HCT116 (cell line): ENCODE data around the gene ZMYND12. TPM values are rescaled to one million over a fixed set of nuclear protein-coding genes. Genes with fewer than 3 reads are reported as not detected.
"Not testable (repeated sequence)": the region's sequence is repeated elsewhere in the genome, so short reads cannot be mapped to it uniquely, and the experiment has no call there.

ENCODE experiments used
- ATAC-seq: fragments of 200-7000 bp; cut with Tn5 transposase; 2 replicates; pipeline ENCODE4 v1.9.1; 2020; ENCODE audit warnings: mild to moderate bottlenecking, moderate library complexity
- BruUV-seq: library from RNA; stranded (reverse); fragments of 400-500 nt; replicated peaks from 2 replicates; lab custom pipeline; 2021; lab: Mats Ljungman, UMichigan
- CTCF ChIA-PET: fragments of 300-600 bp; sonication (Branson Sonifier 250); formaldehyde crosslinking; loops from one replicate; lab custom pipeline; 2021; ENCODE audit warnings: antibody characterized with exemption; lab: Charles Lee
- POLR2A ChIA-PET: fragments of 300-600, 350-600 bp; sonication (Branson Sonifier 250); formaldehyde crosslinking; loops from one replicate; lab custom pipeline; 2021; ENCODE audit warnings: antibody characterized with exemption; lab: Charles Lee
- RAD21 ChIA-PET, 2 experiments: fragments of 300-600 bp; sonication (Branson Sonifier 250); formaldehyde crosslinking; loops; one replicate each; lab custom pipeline; 2023; ENCODE audit warnings: low total read pairs in 2 of 2; ENCODE audit not compliant: uncharacterized antibody in 2 of 2, unreplicated experiment in 2 of 2, low non-redundant PET in 1 of 2; lab: Charles Lee
- DNase-seq: peaks from one replicate; pipeline ENCODE4 v3.0.0-alpha.2; 2010; ENCODE audit warnings: low read depth, low spot score
- H2AFZ ChIP-seq: fragments of 200-600 bp; shearing (Covaris generic), sonication (generic); 2 replicates; pipeline ENCODE4 v1.6.1; 2017; ENCODE audit warnings: low read depth, mixed run types, mixed read lengths, antibody characterized with exemption, low read length; ENCODE audit not compliant: poor library complexity, severe bottlenecking
- H3K27ac ChIP-seq: 2 replicates; pipeline ENCODE4 v1.5.1; 2012; ENCODE audit warnings: low read depth, low read length
- H3K27me3 ChIP-seq: fragments of 200-600 bp; sonication (generic); 2 replicates; pipeline ENCODE4 v1.6.1; 2016; ENCODE audit warnings: mixed run types, low read length, mixed read lengths; ENCODE audit not compliant: insufficient read depth
- H3K36me3 ChIP-seq, 2 experiments: fragments of 200-500 bp in 1 of 2; fragments of 200-600 bp in 1 of 2; sonication (Bioruptor generic) in 1 of 2; sonication (generic) in 1 of 2; 2 replicates each; pipeline versions ENCODE4 v1.5.1 to v1.6.1; 2014 to 2016; ENCODE audit warnings: low read length in 2 of 2, inconsistent platforms in 1 of 2, mixed read lengths in 1 of 2, mixed run types in 1 of 2; ENCODE audit not compliant: insufficient read depth in 2 of 2, control insufficient read depth in 1 of 2
- H3K4me1 ChIP-seq, 2 experiments: fragments of 200-600 bp in 1 of 2; sonication (generic) in 1 of 2; 2 replicates each; pipeline versions ENCODE4 v1.5.1 to v1.6.1; 2012 to 2017; ENCODE audit warnings: low read length in 2 of 2, inconsistent platforms in 1 of 2, mild to moderate bottlenecking in 1 of 2, mixed read lengths in 1 of 2, mixed run types in 1 of 2, moderate library complexity in 1 of 2; ENCODE audit not compliant: insufficient read depth in 2 of 2, control insufficient read depth in 1 of 2
- H3K4me2 ChIP-seq: fragments of 200-600 bp; sonication (generic); 2 replicates; pipeline ENCODE4 v1.6.1; 2017; ENCODE audit warnings: mixed run types, low read length, mixed read lengths
- H3K4me3 ChIP-seq, 2 experiments: fragments of 200-600 bp in 1 of 2; sonication (generic) in 1 of 2; replicated peaks in 1 of 2; 2 replicates each; pipeline ENCODE4 v1.5.1; 2011 to 2016; ENCODE audit warnings: low read length in 2 of 2, control low read depth in 1 of 2, low read depth in 1 of 2, mild to moderate bottlenecking in 1 of 2, mixed read lengths in 1 of 2, mixed run types in 1 of 2
- H3K79me2 ChIP-seq: fragments of 200-600 bp; sonication (generic); 2 replicates; pipeline ENCODE4 v1.6.1; 2017; ENCODE audit warnings: mild to moderate bottlenecking, mixed run types, low read length, moderate library complexity, mixed read lengths; ENCODE audit not compliant: insufficient read depth
- H3K9ac ChIP-seq: fragments of 200-600 bp; sonication (generic); 2 replicates; pipeline ENCODE4 v1.6.1; 2016; ENCODE audit warnings: low read length, mixed read lengths
- H3K9me2 ChIP-seq: fragments of 200-600 bp; sonication (generic), shearing (Covaris generic); 2 replicates; pipeline ENCODE4 v1.6.1; 2017; ENCODE audit warnings: mixed run types, mild to moderate bottlenecking, moderate library complexity; ENCODE audit not compliant: insufficient read depth
- H3K9me3 ChIP-seq, 2 experiments: fragments of 200-500 bp in 1 of 2; fragments of 200-600 bp in 1 of 2; sonication (Bioruptor generic) in 1 of 2; sonication (generic) in 1 of 2; 2 replicates each; pipeline ENCODE4 v1.6.1; 2014 to 2017; ENCODE audit warnings: low read length in 2 of 2, mixed read lengths in 2 of 2, inconsistent platforms in 1 of 2, low read depth in 1 of 2, mild to moderate bottlenecking in 1 of 2, mixed run types in 1 of 2, moderate library complexity in 1 of 2; ENCODE audit not compliant: control insufficient read depth in 1 of 2, insufficient read depth in 1 of 2
- H4K20me1 ChIP-seq: fragments of 200-600 bp; sonication (generic), shearing (Covaris generic); 2 replicates; pipeline ENCODE4 v1.6.1; 2017; ENCODE audit warnings: mixed run types, mild to moderate bottlenecking, moderate library complexity; ENCODE audit not compliant: insufficient read depth
- CBX3 ChIP-seq: IDR thresholded peaks from 2 replicates; pipeline ENCODE4 v1.6.1; 2012; ENCODE audit warnings: low read depth
- CTCF ChIP-seq, 3 experiments: fragments of 200-600 bp in 1 of 3; sonication (generic) in 1 of 3; IDR thresholded peaks in 2 of 3; conservative IDR thresholded peaks in 1 of 3; 2 replicates each; pipeline ENCODE4 v1.5.1; 2012 to 2017; ENCODE audit warnings: low read depth in 2 of 3, low read length in 2 of 3, antibody characterized with exemption in 1 of 3, borderline replicate concordance in 1 of 3, control low read depth in 1 of 3, mild to moderate bottlenecking in 1 of 3, mixed read lengths in 1 of 3, mixed run types in 1 of 3, moderate library complexity in 1 of 3; ENCODE audit not compliant: insufficient read depth in 1 of 3
- POLR2A ChIP-seq: IDR thresholded peaks from 2 replicates; pipeline ENCODE4 v1.7.0; 2011; ENCODE audit warnings: borderline replicate concordance; ENCODE audit not compliant: insufficient read depth, insufficient read length; ENCODE audit errors: extremely low read depth
- RAD21 ChIP-seq: IDR thresholded peaks from 2 replicates; pipeline ENCODE4 v1.6.1; 2012; ENCODE audit warnings: low read depth, mild to moderate bottlenecking
- YY1 ChIP-seq: IDR thresholded peaks from 2 replicates; pipeline ENCODE4 v1.6.1; 2011; ENCODE audit warnings: low read length, low read depth, moderate library complexity, mild to moderate bottlenecking; ENCODE audit not compliant: insufficient replicate concordance; ENCODE audit errors: extremely low read depth
- ZFX ChIP-seq: fragments of 450-650 bp; IDR thresholded peaks from 2 replicates; pipeline ENCODE4 v1.6.1; 2017
- intact Hi-C: fragments of 100-400 bp; cut with micrococcal nuclease; formaldehyde crosslinking; loops from 2 replicates; pipeline ENCODE4 v1.10.0; 2022
- total RNA-seq: library from RNA; stranded (reverse); gene quantifications from one replicate; pipeline ENCODE4 v1.2.1, GENCODE V29; 2021; ENCODE audit not compliant: unreplicated experiment

Gene ZMYND12
- total RNA-seq, 1 experiment from 2014 or later, result 0.25 TPM

GRCh38 chr1:42456010-42456753 lies at the start of gene ZMYND12, which contains the start of gene PPCS (continued):
- no peak for TF ChIP-seq CTCF (IDR thresholded peaks at IDR 0.05 in 2 of 3, conservative IDR thresholded peaks at IDR 0.05 in 1 of 3; ENCODE audit: borderline replicate concordance in 1 of 3, insufficient read depth in 1 of 3, low read depth in 2 of 3, low read length in 2 of 3)

- Histone ChIP-seq H3K27me3 (no peaks in the 10 kb centered on the region), H3K27ac (no peak overlapping the region), H4K20me1 (no peaks in the 10 kb centered on the region), H3K4me3 (no peak overlapping the region), H3K4me1 (no peaks in the 10 kb centered on the region), H3K9ac (no peak overlapping the region), H3K79me2 (no peaks in the 10 kb centered on the region), H3K36me3 (no peaks in the 10 kb centered on the region), H3K9me3 (peaks cover 11 to 15% of the 10 kb centered on the region in 2 experiments; a peak in 3 of 4 replicates), H3K4me2 (no peak overlapping the region), H2AFZ (no peak overlapping the region), H3K9me2 (no peaks in the 10 kb centered on the region)
- no peak for ATAC-seq
- RAD21 ChIA-PET, result no interaction called here
- intact Hi-C loops, result no loop called here
- no peak for DNase-seq
- CTCF ChIA-PET, result no interaction called here
- no peak for TF ChIP-seq YY1
- no peak for TF ChIP-seq POLR2A
- TF ChIP-seq ZFX, result no peak
- TF ChIP-seq RAD21, result no peak
- 0 out of 2 replicates have a peak, but pooled peaks have one; percentile 56 for TF ChIP-seq CBX3
- BruUV-seq, result no TSS peak
- POLR2A ChIA-PET, result no interaction called here
Observed at GRCh38 chr1:42504535-42505128, 48.8 kb upstream of the ZMYND12 start.

GRCh38 chr1:42502031-42502430 lies 46.2 kb upstream of the ZMYND12 start:
- H3K4me3 ChIP-seq, POLR2A ChIA-PET, H4K20me1 ChIP-seq, ATAC-seq, H3K4me2 ChIP-seq, H3K9ac ChIP-seq, H3K79me2 ChIP-seq, RAD21 ChIA-PET, H3K36me3 ChIP-seq, BruUV-seq, H3K9me2 ChIP-seq, H3K27me3 ChIP-seq, H3K27ac ChIP-seq, H3K4me1 ChIP-seq, CTCF ChIA-PET, intact Hi-C loops, H2AFZ ChIP-seq, DNase-seq: not testable (repeated sequence)
- H3K9me3 ChIP-seq, result peaks cover 10 to 15% of the 10 kb centered on the region in 2 experiments; a peak in 3 of 4 replicates
